ENCODE measurements around the gene OPTC.

DNA sequence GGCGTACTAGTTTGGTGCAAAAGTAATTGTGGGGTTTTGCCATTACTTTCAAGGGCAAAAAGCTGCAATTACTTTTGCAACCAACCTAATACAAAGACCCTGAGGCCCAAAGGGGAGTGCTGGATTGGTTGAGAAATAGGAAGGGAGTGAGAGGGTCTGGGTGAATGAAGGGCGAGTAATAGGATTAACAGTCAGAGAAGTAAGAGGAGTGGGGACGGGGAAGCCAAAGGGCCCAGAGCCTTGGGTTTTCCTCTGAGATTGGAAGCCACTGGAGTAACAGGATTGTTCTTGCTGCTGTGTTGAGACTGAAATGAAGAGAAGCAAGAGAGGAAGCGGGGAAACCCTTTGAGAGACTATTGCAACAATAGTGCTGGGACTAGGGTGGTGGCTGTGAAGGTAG, 37.4 kb upstream of the OPTC start:
- TF ChIP-seq, protein P1, sequence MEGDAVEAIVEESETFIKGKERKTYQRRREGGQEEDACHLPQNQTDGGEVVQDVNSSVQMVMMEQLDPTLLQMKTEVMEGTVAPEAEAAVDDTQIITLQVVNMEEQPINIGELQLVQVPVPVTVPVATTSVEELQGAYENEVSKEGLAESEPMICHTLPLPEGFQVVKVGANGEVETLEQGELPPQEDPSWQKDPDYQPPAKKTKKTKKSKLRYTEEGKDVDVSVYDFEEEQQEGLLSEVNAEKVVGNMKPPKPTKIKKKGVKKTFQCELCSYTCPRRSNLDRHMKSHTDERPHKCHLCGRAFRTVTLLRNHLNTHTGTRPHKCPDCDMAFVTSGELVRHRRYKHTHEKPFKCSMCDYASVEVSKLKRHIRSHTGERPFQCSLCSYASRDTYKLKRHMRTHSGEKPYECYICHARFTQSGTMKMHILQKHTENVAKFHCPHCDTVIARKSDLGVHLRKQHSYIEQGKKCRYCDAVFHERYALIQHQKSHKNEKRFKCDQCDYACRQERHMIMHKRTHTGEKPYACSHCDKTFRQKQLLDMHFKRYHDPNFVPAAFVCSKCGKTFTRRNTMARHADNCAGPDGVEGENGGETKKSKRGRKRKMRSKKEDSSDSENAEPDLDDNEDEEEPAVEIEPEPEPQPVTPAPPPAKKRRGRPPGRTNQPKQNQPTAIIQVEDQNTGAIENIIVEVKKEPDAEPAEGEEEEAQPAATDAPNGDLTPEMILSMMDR (IDR thresholded peaks at IDR 0.05; ENCODE audit: low read length): no peak
- no peak for TF ChIP-seq EZH2 (optimal IDR thresholded peaks at IDR 0.05; ENCODE audit: low read depth, low read length)
